K562 (cell line): ENCODE data around the gene CNTROB. TPM values are rescaled to one million over a fixed set of nuclear protein-coding genes. Genes with fewer than 3 reads are reported as not detected.
A peak's percentile ranks its signal among the peaks of the same experiment; 100 is the strongest.

ENCODE experiments used
- ATAC-seq: fragments of 200-7000 bp; cut with Tn5 transposase; 3 replicates; pipeline ENCODE4 v1.9.1; 2020; ENCODE audit warnings: moderate library complexity
- BruUV-seq: library from RNA; stranded (reverse); fragments of 400-500 nt; replicated peaks from 2 replicates; lab custom pipeline; 2021; lab: Mats Ljungman, UMichigan
- CTCF ChIA-PET: fragments of 300-600 bp; formaldehyde crosslinking; extraction: SDS; loops from one replicate; lab custom pipeline; 2021; ENCODE audit warnings: low intra/inter-chr PET ratio; lab: Yijun Ruan, JAX
- POLR2A ChIA-PET: fragments of 300-600, 350-650 bp; sonication (Branson Sonifier 250); formaldehyde crosslinking; extraction: SDS; loops from one replicate; lab custom pipeline; 2021; ENCODE audit warnings: antibody characterized with exemption, inconsistent platforms; lab: Yijun Ruan, JAX
- DNase-seq, 4 experiments: peaks; one replicate each; pipeline versions ENCODE4 v3.0.0 to v3.0.0-alpha.2; 2011 to 2018; ENCODE audit warnings: low spot score in 3 of 4, mixed read lengths in 3 of 4; ENCODE audit errors: extremely low read depth in 1 of 4
- FAIRE-seq: peaks from 2 replicates; lab custom pipeline; 2011; peaks lifted over from hg19 to GRCh38; lab: Jason Lieb, UNC
- H2AFZ ChIP-seq: 2 replicates; pipeline ENCODE4 v1.6.0; 2011; ENCODE audit warnings: low read depth, low read length, control low read depth, inconsistent platforms
- H3K27ac ChIP-seq: fragments of 200-600 bp; 3 replicates; pipeline ENCODE4 v1.8.0; 2011; ENCODE audit warnings: low read depth, mild to moderate bottlenecking, control low read depth, inconsistent platforms, low read length, moderate library complexity, mixed read lengths; ENCODE audit errors: extremely low read depth
- H3K27me3 ChIP-seq, 2 experiments: fragments of 300-600 bp in 1 of 2; 2 replicates in 1 of 2; 3 replicates in 1 of 2; pipeline versions ENCODE4 v1.6.0 to v1.8.0; 2011; ENCODE audit warnings: inconsistent platforms in 2 of 2, low read length in 2 of 2, mild to moderate bottlenecking in 1 of 2, mixed read lengths in 1 of 2, moderate library complexity in 1 of 2; ENCODE audit not compliant: control insufficient read depth in 2 of 2, insufficient read depth in 2 of 2
- H3K36me3 ChIP-seq: fragments of 300-600 bp; 3 replicates; pipeline ENCODE4 v1.8.0; 2011; ENCODE audit warnings: mild to moderate bottlenecking, low read length, inconsistent platforms; ENCODE audit not compliant: control insufficient read depth, insufficient read depth
- H3K4me1 ChIP-seq, 2 experiments: fragments of 200-600 bp in 1 of 2; replicated peaks in 1 of 2; 2 replicates in 1 of 2; 3 replicates in 1 of 2; pipeline versions ENCODE4 v1.5.1 to v1.8.0; 2011; ENCODE audit warnings: inconsistent platforms in 2 of 2, low read length in 2 of 2, mild to moderate bottlenecking in 1 of 2, mixed read lengths in 1 of 2, moderate library complexity in 1 of 2; ENCODE audit not compliant: control insufficient read depth in 2 of 2, insufficient read depth in 2 of 2
- H3K4me2 ChIP-seq: 2 replicates; pipeline ENCODE4 v1.6.1; 2011; ENCODE audit warnings: low read length, control low read depth, inconsistent platforms, mixed read lengths; ENCODE audit not compliant: insufficient read depth
- H3K4me3 ChIP-seq: fragments of 200-600 bp; sonication (generic), shearing (Covaris generic); 2 replicates; pipeline ENCODE4 v1.5.1; 2016; ENCODE audit warnings: control low read depth, inconsistent platforms
- H3K79me2 ChIP-seq: fragments of 200-600 bp; 3 replicates; pipeline ENCODE4 v1.8.0; 2011; ENCODE audit warnings: low read length, inconsistent platforms; ENCODE audit not compliant: control insufficient read depth, insufficient read depth
- H3K9ac ChIP-seq, 2 experiments: 2 replicates each; pipeline versions ENCODE4 v1.6.0 to v1.6.1; 2011; ENCODE audit warnings: low read depth in 2 of 2, low read length in 2 of 2, control low read depth in 1 of 2, inconsistent platforms in 1 of 2, mild to moderate bottlenecking in 1 of 2, mixed read lengths in 1 of 2; ENCODE audit not compliant: insufficient read depth in 1 of 2
- H3K9me1 ChIP-seq: one replicate; pipeline ENCODE4 v1.6.0; 2011; ENCODE audit warnings: inconsistent platforms, mild to moderate bottlenecking, low read length, moderate library complexity; ENCODE audit not compliant: control insufficient read depth, insufficient read depth
- H3K9me3 ChIP-seq: replicated peaks from 2 replicates; pipeline ENCODE4 v1.5.1; 2011; ENCODE audit warnings: low read depth, low read length, inconsistent platforms; ENCODE audit not compliant: control insufficient read depth, insufficient read depth
- H4K20me1 ChIP-seq: replicated peaks from 2 replicates; pipeline ENCODE4 v1.6.1; 2011; ENCODE audit warnings: low read length, inconsistent platforms, mixed read lengths; ENCODE audit not compliant: control insufficient read depth, insufficient read depth
- ATF7 ChIP-seq: fragments of 450-650 bp; IDR thresholded peaks from 2 replicates; pipeline ENCODE4 v1.7.1; 2014; ENCODE audit warnings: mild to moderate bottlenecking, moderate library complexity
- CBX3 ChIP-seq, 2 experiments: IDR thresholded peaks; 1 replicate in 1 of 2; 2 replicates in 1 of 2; pipeline ENCODE4 v1.6.1; 2012; ENCODE audit warnings: inconsistent platforms in 2 of 2, low read length in 2 of 2, borderline replicate concordance in 1 of 2, control low read depth in 1 of 2
- DPF2 ChIP-seq: fragments of 450-650 bp; IDR thresholded peaks from 2 replicates; pipeline ENCODE4 v1.6.1; 2016
- MTA3 ChIP-seq: fragments of 450-650 bp; formaldehyde crosslinking; IDR thresholded peaks from 2 replicates; pipeline ENCODE4 v1.6.1; 2017; ENCODE audit warnings: mild to moderate bottlenecking, borderline replicate concordance
- WGBS: fragments of 100-300 bp; shearing (Covaris generic); methylation state at CpG from one replicate; pipeline ENCODE4 v1.1.6; 2016; ENCODE audit warnings: low coverage, mixed read lengths; ENCODE audit not compliant: insufficient coverage; ENCODE audit errors: missing lambda C conversion rate; 5-methylcytosine and 5-hydroxymethylcytosine counted together
- in situ Hi-C: fragments of 300-500 bp; cut with MboI; formaldehyde crosslinking; loops from 4 replicates; pipeline ENCODE4 v1.15.0; 2018; ENCODE audit warnings: inconsistent platforms, mixed read lengths
- intact Hi-C: fragments of 100-400 bp; cut with micrococcal nuclease; formaldehyde crosslinking; loops from 2 replicates; pipeline ENCODE4 v1.14.2; 2022
- polyA plus RNA-seq, 8 experiments: library from polyadenylated mRNA; depleted of rRNA in 4 of 8; stranded (reverse) in 5 of 8; unstranded in 3 of 8; fragments of >200 nt; fragmentation: Nextera tagmentation in 2 of 8; fragmentation: Illumina TruSeq in 1 of 8; extraction: Ambion mirVana in 2 of 8; extraction: Trizol in 1 of 8; gene quantifications; 2 replicates each; pipeline versions ENCODE4 v1.2.1 to v1.2.3, GENCODE V29; 2011 to 2014; ENCODE audit warnings: inconsistent platforms in 1 of 8, missing spikeins in 1 of 8
- total RNA-seq, 7 experiments: library from RNA; depleted of rRNA in 6 of 7; stranded (reverse); fragments of >200 nt in 6 of 7; fragmentation: Illumina TruSeq in 2 of 7; extraction: Trizol in 2 of 7; gene quantifications; 2 replicates each; pipeline versions ENCODE4 v1.2.1 to v1.2.3, GENCODE V29; 2011 to 2021; ENCODE audit warnings: low replicate concordance in 1 of 7
- TF ChIP-seq, protein P1 (sequence below): sonication (generic); formaldehyde crosslinking; IDR thresholded peaks from 2 replicates; pipeline ENCODE4 v1.8.0; 2023; ENCODE audit warnings: missing genetic modification reagents, mild to moderate bottlenecking, borderline replicate concordance
- TF ChIP-seq, protein P2 (sequence below): fragments of 450-650 bp; formaldehyde crosslinking; IDR thresholded peaks from 2 replicates; pipeline ENCODE4 v1.4.0; 2020; ENCODE audit warnings: mild to moderate bottlenecking, moderate library complexity
- TF ChIP-seq, protein P3 (sequence below): fragments of 450-650 bp; IDR thresholded peaks from 2 replicates; pipeline ENCODE4 v1.6.1; 2018; ENCODE audit not compliant: partially characterized antibody

Gene CNTROB
- total and polyA plus RNA-seq, 9 of the 15 experiments (the other 6 are each of a cell fraction or from before 2014, with no cell fraction given): 1.9 to 33.3 (median 23.0) TPM

DNA sequence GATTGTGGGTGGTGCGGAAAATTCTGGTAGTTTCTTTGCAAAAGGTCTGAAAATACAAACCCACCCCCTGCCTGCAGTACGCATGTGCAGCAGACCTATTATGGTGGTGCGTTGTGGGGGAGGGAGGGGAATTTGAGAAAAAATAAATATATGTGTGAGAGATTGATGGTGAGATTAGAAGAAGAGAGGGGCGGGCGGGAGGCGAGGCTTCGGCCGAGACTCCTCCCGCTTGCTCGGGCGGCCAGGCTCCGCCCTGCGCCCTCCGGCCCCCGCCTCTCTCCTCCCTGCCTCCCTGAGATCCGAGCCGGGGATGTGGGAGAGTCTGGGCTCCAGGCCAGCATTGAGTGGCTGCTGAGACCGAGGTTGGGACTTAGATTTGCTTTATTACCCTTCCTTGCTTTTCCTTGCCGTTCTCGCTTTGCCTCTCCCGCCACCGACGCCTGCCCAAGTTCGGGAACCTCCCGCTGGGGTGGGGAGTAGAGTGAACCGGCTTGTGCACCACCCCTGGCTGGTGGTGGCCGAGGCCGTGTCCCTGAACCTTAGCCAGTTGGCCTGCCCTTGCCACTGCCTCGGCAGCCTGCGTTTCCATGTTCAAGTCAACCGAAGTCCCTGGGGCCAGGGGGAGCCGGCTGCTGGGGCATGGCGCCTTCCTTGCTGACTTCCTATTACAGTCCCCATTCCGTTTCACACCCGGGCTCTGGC is 44.4 kb upstream of the CNTROB start:
- H3K4me3 ChIP-seq: peak overlapping the region; percentile 66
- peak; percentile 92 for FAIRE-seq
- ChIA-PET POLR2A (no interaction called here), CTCF (no interaction called here)
- H3K9me1 ChIP-seq: peaks cover 3% of the 10 kb centered on the region
- WGBS: 3% methylated on average over 16 of the region's 35 CpGs
- ATAC-seq: peak; percentile 91
- peaks cover 21% of the 10 kb centered on the region; the same call in 1 of the 3 replicates for H3K36me3 ChIP-seq
- DNase-seq: peak; percentile 81 to 92 (median 88)
- H3K4me1 ChIP-seq: peaks cover 21 to 31% of the 10 kb centered on the region in 2 experiments; a peak in 4 of 5 replicates
- H3K27me3 ChIP-seq: no peaks in the 10 kb centered on the region
- peak overlapping the region; percentile 86 to 87 for H3K9ac ChIP-seq
- H3K9me3 ChIP-seq: no peaks in the 10 kb centered on the region
- H3K27ac ChIP-seq: peak overlapping the region; percentile 97
- no TSS peak for BruUV-seq
- H4K20me1 ChIP-seq: no peaks in the 10 kb centered on the region; the same call in 1 of the 2 replicates
- intact Hi-C loops: loop anchor here (2.0 kb wide), 1 partner anchor 31 kb away; the partner anchor contains the start of gene NAA38
- H3K4me2 ChIP-seq: peak overlapping the region; percentile 92
- in situ Hi-C loops: no loop called here
- H2AFZ ChIP-seq: peak overlapping the region; percentile 60
- peaks cover 51% of the 10 kb centered on the region for H3K79me2 ChIP-seq
- TF ChIP-seq, protein P1, sequence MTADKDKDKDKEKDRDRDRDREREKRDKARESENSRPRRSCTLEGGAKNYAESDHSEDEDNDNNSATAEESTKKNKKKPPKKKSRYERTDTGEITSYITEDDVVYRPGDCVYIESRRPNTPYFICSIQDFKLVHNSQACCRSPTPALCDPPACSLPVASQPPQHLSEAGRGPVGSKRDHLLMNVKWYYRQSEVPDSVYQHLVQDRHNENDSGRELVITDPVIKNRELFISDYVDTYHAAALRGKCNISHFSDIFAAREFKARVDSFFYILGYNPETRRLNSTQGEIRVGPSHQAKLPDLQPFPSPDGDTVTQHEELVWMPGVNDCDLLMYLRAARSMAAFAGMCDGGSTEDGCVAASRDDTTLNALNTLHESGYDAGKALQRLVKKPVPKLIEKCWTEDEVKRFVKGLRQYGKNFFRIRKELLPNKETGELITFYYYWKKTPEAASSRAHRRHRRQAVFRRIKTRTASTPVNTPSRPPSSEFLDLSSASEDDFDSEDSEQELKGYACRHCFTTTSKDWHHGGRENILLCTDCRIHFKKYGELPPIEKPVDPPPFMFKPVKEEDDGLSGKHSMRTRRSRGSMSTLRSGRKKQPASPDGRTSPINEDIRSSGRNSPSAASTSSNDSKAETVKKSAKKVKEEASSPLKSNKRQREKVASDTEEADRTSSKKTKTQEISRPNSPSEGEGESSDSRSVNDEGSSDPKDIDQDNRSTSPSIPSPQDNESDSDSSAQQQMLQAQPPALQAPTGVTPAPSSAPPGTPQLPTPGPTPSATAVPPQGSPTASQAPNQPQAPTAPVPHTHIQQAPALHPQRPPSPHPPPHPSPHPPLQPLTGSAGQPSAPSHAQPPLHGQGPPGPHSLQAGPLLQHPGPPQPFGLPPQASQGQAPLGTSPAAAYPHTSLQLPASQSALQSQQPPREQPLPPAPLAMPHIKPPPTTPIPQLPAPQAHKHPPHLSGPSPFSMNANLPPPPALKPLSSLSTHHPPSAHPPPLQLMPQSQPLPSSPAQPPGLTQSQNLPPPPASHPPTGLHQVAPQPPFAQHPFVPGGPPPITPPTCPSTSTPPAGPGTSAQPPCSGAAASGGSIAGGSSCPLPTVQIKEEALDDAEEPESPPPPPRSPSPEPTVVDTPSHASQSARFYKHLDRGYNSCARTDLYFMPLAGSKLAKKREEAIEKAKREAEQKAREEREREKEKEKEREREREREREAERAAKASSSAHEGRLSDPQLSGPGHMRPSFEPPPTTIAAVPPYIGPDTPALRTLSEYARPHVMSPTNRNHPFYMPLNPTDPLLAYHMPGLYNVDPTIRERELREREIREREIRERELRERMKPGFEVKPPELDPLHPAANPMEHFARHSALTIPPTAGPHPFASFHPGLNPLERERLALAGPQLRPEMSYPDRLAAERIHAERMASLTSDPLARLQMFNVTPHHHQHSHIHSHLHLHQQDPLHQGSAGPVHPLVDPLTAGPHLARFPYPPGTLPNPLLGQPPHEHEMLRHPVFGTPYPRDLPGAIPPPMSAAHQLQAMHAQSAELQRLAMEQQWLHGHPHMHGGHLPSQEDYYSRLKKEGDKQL (CRISPR knock-in tag): no peak
- TF ChIP-seq ATF7 (peak; percentile 20; the same call in 1 of the 2 replicates), MTA3 (0 out of 2 replicates have a peak, but pooled peaks have one; percentile 34), DPF2 (0 out of 2 replicates have a peak, but pooled peaks have one; percentile 5), CBX3 (IDR thresholded peaks at IDR 0.05; ENCODE audit: borderline replicate concordance in 1 of 2, low read length in 2 of 2) (no peak)
- TF ChIP-seq, protein P2, sequence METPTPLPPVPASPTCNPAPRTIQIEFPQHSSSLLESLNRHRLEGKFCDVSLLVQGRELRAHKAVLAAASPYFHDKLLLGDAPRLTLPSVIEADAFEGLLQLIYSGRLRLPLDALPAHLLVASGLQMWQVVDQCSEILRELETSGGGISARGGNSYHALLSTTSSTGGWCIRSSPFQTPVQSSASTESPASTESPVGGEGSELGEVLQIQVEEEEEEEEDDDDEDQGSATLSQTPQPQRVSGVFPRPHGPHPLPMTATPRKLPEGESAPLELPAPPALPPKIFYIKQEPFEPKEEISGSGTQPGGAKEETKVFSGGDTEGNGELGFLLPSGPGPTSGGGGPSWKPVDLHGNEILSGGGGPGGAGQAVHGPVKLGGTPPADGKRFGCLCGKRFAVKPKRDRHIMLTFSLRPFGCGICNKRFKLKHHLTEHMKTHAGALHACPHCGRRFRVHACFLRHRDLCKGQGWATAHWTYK (CRISPR knock-in tag): no peak
- TF ChIP-seq, protein P3, sequence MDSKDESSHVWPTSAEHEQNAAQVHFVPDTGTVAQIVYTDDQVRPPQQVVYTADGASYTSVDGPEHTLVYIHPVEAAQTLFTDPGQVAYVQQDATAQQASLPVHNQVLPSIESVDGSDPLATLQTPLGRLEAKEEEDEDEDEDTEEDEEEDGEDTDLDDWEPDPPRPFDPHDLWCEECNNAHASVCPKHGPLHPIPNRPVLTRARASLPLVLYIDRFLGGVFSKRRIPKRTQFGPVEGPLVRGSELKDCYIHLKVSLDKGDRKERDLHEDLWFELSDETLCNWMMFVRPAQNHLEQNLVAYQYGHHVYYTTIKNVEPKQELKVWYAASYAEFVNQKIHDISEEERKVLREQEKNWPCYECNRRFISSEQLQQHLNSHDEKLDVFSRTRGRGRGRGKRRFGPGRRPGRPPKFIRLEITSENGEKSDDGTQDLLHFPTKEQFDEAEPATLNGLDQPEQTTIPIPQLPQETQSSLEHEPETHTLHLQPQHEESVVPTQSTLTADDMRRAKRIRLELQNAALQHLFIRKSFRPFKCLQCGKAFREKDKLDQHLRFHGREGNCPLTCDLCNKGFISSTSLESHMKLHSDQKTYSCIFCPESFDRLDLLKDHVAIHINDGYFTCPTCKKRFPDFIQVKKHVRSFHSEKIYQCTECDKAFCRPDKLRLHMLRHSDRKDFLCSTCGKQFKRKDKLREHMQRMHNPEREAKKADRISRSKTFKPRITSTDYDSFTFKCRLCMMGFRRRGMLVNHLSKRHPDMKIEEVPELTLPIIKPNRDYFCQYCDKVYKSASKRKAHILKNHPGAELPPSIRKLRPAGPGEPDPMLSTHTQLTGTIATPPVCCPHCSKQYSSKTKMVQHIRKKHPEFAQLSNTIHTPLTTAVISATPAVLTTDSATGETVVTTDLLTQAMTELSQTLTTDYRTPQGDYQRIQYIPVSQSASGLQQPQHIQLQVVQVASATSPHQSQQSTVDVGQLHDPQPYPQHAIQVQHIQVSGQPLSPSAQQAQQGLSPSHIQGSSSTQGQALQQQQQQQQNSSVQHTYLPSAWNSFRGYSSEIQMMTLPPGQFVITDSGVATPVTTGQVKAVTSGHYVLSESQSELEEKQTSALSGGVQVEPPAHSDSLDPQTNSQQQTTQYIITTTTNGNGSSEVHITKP: peak; percentile 50
